ENCODE results near the gene QSOX1.

- TF ChIP-seq CTCF (IDR thresholded peaks at IDR 0.05) (no peak), POLR2A (IDR thresholded peaks at IDR 0.05) (no peak)
Observed at GRCh38 chr1:180117764-180118116, 36.9 kb upstream of the QSOX1 start.

All from Peyer's patch (tissue), 4 donors.